GM12801 (cell line): Measurements from ENCODE around the gene GYS2.

Experiments
- TF ChIP-seq, protein P1 (sequence below): IDR thresholded peaks from one replicate; pipeline ENCODE4 v1.5.1; 2011; ENCODE audit warnings: control low read depth; ENCODE audit not compliant: insufficient read length; ENCODE audit errors: extremely low read depth

Gene GYS2

DNA sequence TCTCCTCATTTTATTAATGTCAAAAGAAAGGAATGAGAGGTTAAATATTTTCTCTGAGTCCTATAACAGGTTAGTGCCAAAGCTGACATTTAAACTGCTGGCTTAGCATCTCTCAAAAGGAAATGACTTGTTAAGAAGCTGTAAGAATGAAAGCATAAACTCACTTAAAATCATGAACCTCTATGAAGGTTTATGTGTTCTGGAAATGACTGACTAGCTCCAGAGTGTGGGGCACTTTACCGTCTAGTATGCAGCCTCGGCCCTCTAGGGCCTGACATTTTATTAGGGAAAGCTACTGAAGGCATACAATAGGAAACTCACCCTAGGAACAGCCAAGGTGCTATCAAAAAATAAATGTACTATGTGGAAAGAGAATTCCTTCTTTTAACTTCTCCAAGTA is 43.5 kb downstream of the GYS2 start:
- TF ChIP-seq, protein P1, sequence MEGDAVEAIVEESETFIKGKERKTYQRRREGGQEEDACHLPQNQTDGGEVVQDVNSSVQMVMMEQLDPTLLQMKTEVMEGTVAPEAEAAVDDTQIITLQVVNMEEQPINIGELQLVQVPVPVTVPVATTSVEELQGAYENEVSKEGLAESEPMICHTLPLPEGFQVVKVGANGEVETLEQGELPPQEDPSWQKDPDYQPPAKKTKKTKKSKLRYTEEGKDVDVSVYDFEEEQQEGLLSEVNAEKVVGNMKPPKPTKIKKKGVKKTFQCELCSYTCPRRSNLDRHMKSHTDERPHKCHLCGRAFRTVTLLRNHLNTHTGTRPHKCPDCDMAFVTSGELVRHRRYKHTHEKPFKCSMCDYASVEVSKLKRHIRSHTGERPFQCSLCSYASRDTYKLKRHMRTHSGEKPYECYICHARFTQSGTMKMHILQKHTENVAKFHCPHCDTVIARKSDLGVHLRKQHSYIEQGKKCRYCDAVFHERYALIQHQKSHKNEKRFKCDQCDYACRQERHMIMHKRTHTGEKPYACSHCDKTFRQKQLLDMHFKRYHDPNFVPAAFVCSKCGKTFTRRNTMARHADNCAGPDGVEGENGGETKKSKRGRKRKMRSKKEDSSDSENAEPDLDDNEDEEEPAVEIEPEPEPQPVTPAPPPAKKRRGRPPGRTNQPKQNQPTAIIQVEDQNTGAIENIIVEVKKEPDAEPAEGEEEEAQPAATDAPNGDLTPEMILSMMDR = no peak

DNA sequence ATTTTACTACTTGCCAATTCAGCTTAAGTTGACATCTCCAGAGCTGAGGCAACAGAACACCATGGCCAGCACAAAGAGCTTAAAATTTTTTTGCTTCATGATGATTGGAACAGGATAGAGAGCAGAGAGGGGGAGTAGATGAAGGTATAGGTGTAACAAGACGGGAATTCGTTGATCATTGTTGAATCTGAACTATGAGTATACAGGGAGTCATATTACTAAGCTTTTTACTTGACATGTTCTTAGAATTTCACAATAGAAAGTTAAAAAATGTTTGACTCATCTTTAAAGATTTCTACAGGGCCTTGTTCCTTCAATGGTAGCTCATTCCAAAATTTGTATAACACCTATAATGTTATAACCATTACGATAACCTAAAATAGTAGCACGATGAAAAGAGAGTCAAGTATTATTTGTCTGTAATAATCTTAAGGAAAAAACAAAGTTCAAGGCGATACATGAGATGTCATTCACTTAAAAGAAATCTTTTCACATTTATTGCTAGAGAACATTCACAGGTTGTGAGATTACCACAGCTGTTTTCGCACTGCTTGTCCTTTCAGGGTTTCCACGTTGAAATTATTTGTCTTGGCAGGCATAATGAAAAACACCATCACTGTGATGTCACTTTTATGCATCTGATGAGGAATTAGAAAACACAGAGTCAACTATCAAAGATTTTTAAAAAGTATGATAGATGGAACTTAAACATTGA is 44.6 kb downstream of the GYS2 start:
- TF ChIP-seq, protein P1 = no peak

DNA sequence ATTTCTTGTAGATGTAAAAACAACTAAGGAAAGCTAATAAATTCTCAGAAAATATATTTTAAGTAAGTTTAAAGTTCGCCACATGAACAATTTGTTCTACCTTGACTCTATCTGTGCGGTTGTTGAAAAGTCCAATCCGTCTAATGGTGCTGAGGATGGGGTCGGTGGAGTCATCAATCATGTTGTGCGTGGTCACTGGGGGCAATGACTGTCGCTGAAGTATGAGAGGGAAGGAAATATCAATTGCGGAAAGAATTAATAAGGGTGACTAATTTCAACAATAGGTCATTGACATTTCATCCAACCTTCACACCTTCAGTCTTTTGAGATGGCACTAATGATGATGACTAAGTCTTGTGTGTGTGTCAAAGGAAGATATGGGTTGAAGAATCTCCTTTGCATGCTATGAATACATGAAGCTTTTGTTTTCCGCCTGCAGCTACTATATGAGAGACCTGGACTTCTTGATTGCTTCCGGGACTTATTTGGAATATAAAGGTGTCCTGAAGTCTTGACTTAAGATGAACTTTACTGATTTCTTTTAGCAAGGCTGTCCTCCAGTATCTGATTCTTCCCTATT is 46.5 kb downstream of the GYS2 start:
- TF ChIP-seq, protein P1 = no peak

DNA sequence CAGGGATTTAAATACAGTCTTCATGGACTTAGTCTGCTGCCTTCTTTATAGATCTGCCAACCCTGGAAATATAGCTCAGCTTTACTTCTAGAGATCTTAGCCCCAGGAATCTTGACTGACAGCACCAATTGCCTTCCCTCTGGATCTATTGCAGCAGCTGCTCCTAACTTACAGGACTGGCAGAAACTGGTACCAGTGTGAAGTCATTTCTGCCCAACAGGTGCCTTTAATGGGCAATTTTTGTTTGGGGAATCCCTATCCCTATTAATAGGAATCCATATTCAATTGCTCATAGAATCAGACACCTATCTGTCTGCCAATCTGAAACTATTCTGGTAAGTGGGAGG is 51.3 kb downstream of the GYS2 start:
- TF ChIP-seq, protein P1 = no peak

DNA sequence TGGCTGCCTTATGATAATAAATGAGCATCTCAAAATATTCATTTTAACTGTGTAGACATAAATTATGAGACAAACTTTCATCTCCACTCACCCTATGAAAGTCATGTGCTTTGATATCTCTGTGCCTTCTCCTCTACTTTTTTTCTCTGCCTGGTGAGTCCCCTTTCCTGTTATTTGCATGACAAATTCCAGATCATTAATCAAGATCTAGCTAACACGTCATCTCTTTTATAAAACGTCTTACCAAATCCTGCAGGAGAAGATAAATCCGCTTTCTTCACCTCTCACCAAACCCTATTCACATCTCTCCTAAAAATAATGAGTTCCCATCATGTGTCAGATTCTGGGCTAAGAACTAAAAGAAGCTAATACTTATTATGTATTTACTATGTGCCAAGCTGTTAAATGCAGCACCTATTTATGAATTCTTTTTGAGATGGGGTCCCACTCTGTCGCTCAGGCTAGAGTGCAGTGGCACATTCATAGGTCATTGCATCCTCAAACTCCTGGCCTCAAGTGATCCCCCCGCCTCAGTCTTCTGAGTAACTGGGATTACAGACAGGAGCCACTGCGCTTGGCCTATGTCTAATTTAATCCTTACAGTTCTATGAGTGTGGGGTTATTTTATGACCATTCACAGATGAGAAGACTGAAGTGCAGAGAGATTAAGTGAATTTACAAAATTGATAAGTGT is 51.9 kb downstream of the GYS2 start:
- TF ChIP-seq, protein P1 = no peak

DNA sequence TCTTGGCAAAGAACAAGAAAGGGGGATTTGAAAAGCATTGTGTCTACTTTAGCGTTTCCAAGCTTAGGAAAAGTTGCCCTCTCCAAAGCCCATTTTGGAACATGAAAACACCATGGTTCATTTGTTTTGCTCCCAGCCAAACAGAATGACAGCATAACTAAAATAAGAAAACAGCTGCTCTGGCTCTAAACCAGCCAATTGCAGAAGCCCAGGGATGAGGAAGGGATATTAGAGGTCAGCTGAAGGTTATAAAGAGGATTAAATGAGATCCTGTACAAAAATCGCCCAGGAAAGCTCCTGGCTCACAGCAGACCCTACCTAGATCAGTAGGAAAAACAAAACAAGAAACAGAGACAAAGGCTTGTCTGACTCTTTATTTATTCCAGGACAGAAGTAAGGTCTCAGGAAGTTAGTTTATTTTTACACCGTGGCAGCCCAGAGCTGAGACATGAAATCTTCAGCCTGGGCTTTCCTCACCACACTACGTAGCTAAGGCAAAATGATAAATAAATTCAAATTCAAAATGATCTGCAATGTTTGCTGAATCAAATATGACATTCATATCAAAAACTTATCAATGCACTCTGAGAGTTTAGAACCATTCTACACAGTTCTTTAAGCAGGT is 52.7 kb downstream of the GYS2 start:
- TF ChIP-seq, protein P1 = no peak

DNA sequence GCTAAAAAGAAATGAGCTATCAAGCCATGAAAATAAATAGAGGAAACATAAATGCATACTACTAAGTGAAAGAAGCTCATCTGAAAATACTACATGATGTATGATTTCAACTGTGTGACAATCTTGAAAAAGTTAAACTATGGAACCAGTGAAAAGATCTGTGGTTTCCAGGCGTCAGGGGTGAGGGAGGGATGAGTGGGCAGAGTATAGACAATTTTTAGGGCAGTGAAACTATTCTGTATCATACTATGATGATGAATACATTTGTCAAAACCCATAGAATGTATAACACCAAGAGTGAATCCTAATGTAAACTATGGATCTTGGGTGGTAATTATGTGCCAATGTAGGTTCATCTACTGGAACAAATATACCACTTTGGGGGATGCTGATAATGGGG is 57.2 kb downstream of the GYS2 start:
- TF ChIP-seq, protein P1 = no peak
